HepG2 (cell line): ENCODE results near the gene PRPSAP1. TPM values are rescaled to one million over a fixed set of nuclear protein-coding genes. Genes with fewer than 3 reads are reported as not detected.

Source experiments
- EHMT2 ChIP-seq: fragments of 200-600 bp; sonication (generic); IDR thresholded peaks from 2 replicates; pipeline ENCODE4 v1.7.0; 2017; ENCODE audit warnings: antibody characterized with exemption, low read depth, low read length, borderline replicate concordance
- ETV6 ChIP-seq: sonication (generic); formaldehyde crosslinking; conservative IDR thresholded peaks from 2 replicates; pipeline ENCODE4 v1.4.0; 2020; ENCODE audit warnings: missing genetic modification reagents
- HDAC1 ChIP-seq: sonication (generic); formaldehyde crosslinking; IDR thresholded peaks from 2 replicates; pipeline ENCODE4 v1.5.1; 2020; ENCODE audit warnings: mild to moderate bottlenecking, missing genetic modification reagents
- HOXA5 ChIP-seq: sonication (generic); formaldehyde crosslinking; IDR thresholded peaks from 2 replicates; pipeline ENCODE4 v1.4.0; 2020; ENCODE audit warnings: missing genetic modification reagents
- KDM6A ChIP-seq: IDR thresholded peaks from 2 replicates; pipeline ENCODE4 v1.6.1; 2016; ENCODE audit warnings: low read depth
- KLF16 ChIP-seq, 2 experiments: sonication (generic) in 1 of 2; formaldehyde crosslinking in 1 of 2; IDR thresholded peaks; 2 replicates each; pipeline versions ENCODE4 v1.6.1 to v1.8.0; 2016 to 2023; ENCODE audit warnings: missing genetic modification reagents in 2 of 2, missing compliant biosample characterization in 1 of 2
- MZF1 ChIP-seq: sonication (generic); formaldehyde crosslinking; IDR thresholded peaks from 2 replicates; pipeline ENCODE4 v1.8.1; 2023; ENCODE audit warnings: mild to moderate bottlenecking, missing genetic modification reagents, borderline replicate concordance
- PHF5A ChIP-seq: IDR thresholded peaks from one replicate; pipeline ENCODE4 v1.6.1; 2018; ENCODE audit warnings: low read depth, missing genetic modification reagents; ENCODE audit not compliant: unreplicated experiment
- SMAD1 ChIP-seq: sonication (generic); formaldehyde crosslinking; IDR thresholded peaks from 2 replicates; pipeline ENCODE4 v1.4.0; 2020; ENCODE audit warnings: missing genetic modification reagents, low read depth, mild to moderate bottlenecking, borderline replicate concordance
- TGIF2 ChIP-seq: IDR thresholded peaks from 2 replicates; pipeline ENCODE4 v1.6.1; 2016; ENCODE audit warnings: control low read depth, missing compliant biosample characterization
- ZBTB7B ChIP-seq: sonication (generic); formaldehyde crosslinking; IDR thresholded peaks from 2 replicates; pipeline ENCODE4 v1.4.0; 2020; ENCODE audit warnings: missing genetic modification reagents
- ZNF550 ChIP-seq: sonication (generic); formaldehyde crosslinking; IDR thresholded peaks from 2 replicates; pipeline ENCODE4 v1.4.0; 2020; ENCODE audit warnings: mild to moderate bottlenecking, missing genetic modification reagents, borderline replicate concordance
- ZNF7 ChIP-seq: IDR thresholded peaks from 2 replicates; pipeline ENCODE4 v1.6.1; 2016; ENCODE audit warnings: missing biosample characterization, missing genetic modification reagents
- ZNF780A ChIP-seq: sonication (generic); formaldehyde crosslinking; IDR thresholded peaks from 2 replicates; pipeline ENCODE4 v1.8.0; 2022; ENCODE audit warnings: mild to moderate bottlenecking, missing genetic modification reagents, moderate library complexity
- polyA plus RNA-seq, 8 experiments: library from polyadenylated mRNA; depleted of rRNA in 3 of 8; stranded (reverse) in 7 of 8; unstranded in 1 of 8; fragments of >200 nt; fragmentation: Illumina TruSeq in 4 of 8; extraction: Trizol in 4 of 8; gene quantifications; 2 replicates each; pipeline versions ENCODE4 v1.2.1 to v1.2.3, GENCODE V29; 2011 to 2016; ENCODE audit warnings: low read depth in 4 of 8, missing spikeins in 1 of 8, mixed read lengths in 1 of 8; ENCODE audit not compliant: insufficient read depth in 1 of 8
- total RNA-seq, 5 experiments: library from RNA; depleted of rRNA; stranded (reverse); fragments of >200 nt; fragmentation: Illumina TruSeq; extraction: Trizol; gene quantifications; 2 replicates each; pipeline ENCODE4 v1.2.3, GENCODE V29; 2016; ENCODE audit warnings: low read depth in 1 of 5
- TF ChIP-seq, protein P1 (sequence below): IDR thresholded peaks from 2 replicates; pipeline ENCODE4 v1.6.1; 2016; ENCODE audit warnings: mild to moderate bottlenecking
- TF ChIP-seq, protein P2 (sequence below): sonication (generic); formaldehyde crosslinking; IDR thresholded peaks from 2 replicates; pipeline ENCODE4 v1.4.0; 2020; ENCODE audit warnings: missing genetic modification reagents
- TF ChIP-seq, protein P3 (sequence below): sonication (generic); formaldehyde crosslinking; conservative IDR thresholded peaks from 2 replicates; pipeline ENCODE4 v1.4.0; 2020; ENCODE audit warnings: missing genetic modification reagents
- TF ChIP-seq, protein P4 (sequence below), 2 experiments: sonication (generic) in 1 of 2; formaldehyde crosslinking in 1 of 2; IDR thresholded peaks; 2 replicates each; pipeline versions ENCODE4 v1.4.0 to v1.6.1; 2016 to 2020; ENCODE audit warnings: borderline replicate concordance in 1 of 2, low read depth in 1 of 2, mild to moderate bottlenecking in 1 of 2, missing genetic modification reagents in 1 of 2
- TF ChIP-seq, protein P5 (sequence below): sonication (generic); formaldehyde crosslinking; IDR thresholded peaks from 2 replicates; pipeline ENCODE4 v1.4.0; 2020; ENCODE audit warnings: missing genetic modification reagents

The PRPSAP1 gene
- total and polyA plus RNA-seq, 2 of the 13 experiments (the other 11 are each of a cell fraction or from before 2014, with no cell fraction given): 91.1 to 314 TPM

DNA sequence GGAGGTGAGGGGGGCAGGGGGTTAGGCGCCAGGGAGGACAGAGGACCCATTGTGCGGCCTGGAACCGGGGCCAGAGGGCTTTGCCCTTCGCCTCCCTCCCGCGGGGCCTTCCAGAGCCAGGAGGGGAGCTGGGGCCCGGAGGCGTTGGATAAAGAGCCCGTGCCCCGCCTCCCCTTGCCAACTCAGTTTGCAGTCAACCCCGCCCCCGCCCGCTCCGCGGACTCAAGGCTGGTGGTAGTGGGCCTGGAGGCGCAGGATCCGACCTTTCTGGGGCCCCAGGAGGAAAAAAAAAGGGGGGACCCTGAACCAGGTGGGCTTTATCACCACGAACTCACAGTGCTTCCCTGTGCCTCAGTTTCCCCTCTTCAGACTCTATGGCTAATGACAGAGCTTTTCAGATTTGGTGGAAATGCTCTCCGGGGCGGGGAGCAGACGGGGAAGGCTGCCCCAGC is 28.7 kb upstream of the PRPSAP1 start (continued):
- TF ChIP-seq, protein P1, sequence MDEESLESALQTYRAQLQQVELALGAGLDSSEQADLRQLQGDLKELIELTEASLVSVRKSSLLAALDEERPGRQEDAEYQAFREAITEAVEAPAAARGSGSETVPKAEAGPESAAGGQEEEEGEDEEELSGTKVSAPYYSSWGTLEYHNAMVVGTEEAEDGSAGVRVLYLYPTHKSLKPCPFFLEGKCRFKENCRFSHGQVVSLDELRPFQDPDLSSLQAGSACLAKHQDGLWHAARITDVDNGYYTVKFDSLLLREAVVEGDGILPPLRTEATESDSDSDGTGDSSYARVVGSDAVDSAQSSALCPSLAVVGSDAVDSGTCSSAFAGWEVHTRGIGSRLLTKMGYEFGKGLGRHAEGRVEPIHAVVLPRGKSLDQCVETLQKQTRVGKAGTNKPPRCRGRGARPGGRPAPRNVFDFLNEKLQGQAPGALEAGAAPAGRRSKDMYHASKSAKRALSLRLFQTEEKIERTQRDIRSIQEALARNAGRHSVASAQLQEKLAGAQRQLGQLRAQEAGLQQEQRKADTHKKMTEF (CRISPR knock-in tag): peak; percentile 86
- no peak; the same call in 1 of the 2 replicates for TF ChIP-seq HOXA5
- TF ChIP-seq KDM6A (CRISPR knock-in tag): peak; percentile 91
- TF ChIP-seq, protein P2, sequence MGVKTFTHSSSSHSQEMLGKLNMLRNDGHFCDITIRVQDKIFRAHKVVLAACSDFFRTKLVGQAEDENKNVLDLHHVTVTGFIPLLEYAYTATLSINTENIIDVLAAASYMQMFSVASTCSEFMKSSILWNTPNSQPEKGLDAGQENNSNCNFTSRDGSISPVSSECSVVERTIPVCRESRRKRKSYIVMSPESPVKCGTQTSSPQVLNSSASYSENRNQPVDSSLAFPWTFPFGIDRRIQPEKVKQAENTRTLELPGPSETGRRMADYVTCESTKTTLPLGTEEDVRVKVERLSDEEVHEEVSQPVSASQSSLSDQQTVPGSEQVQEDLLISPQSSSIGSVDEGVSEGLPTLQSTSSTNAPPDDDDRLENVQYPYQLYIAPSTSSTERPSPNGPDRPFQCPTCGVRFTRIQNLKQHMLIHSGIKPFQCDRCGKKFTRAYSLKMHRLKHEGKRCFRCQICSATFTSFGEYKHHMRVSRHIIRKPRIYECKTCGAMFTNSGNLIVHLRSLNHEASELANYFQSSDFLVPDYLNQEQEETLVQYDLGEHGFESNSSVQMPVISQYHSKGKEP: peak; percentile 32; the same call in 1 of the 2 replicates
- TF ChIP-seq ZNF7 (CRISPR knock-in tag): no peak
- TF ChIP-seq ETV6 (CRISPR knock-in tag): no peak
- no peak; the same call in 1 of the 2 replicates for TF ChIP-seq TGIF2 (CRISPR knock-in tag)
- TF ChIP-seq KLF16 (CRISPR knock-in tag; IDR thresholded peaks at IDR 0.05): no peak; a peak in 1 of 4 replicates
- TF ChIP-seq ZNF550 (CRISPR knock-in tag): no peak
- peak; percentile 92 for TF ChIP-seq ZBTB7B (CRISPR knock-in tag)
- TF ChIP-seq PHF5A (CRISPR knock-in tag): no peak
- TF ChIP-seq, protein P3, sequence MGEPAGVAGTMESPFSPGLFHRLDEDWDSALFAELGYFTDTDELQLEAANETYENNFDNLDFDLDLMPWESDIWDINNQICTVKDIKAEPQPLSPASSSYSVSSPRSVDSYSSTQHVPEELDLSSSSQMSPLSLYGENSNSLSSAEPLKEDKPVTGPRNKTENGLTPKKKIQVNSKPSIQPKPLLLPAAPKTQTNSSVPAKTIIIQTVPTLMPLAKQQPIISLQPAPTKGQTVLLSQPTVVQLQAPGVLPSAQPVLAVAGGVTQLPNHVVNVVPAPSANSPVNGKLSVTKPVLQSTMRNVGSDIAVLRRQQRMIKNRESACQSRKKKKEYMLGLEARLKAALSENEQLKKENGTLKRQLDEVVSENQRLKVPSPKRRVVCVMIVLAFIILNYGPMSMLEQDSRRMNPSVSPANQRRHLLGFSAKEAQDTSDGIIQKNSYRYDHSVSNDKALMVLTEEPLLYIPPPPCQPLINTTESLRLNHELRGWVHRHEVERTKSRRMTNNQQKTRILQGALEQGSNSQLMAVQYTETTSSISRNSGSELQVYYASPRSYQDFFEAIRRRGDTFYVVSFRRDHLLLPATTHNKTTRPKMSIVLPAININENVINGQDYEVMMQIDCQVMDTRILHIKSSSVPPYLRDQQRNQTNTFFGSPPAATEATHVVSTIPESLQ (CRISPR knock-in tag): no peak
- peak; percentile 93; the same call in 1 of the 2 replicates for TF ChIP-seq MZF1 (CRISPR knock-in tag)
- TF ChIP-seq ZNF780A: no peak
- no peak for TF ChIP-seq EHMT2
- TF ChIP-seq, protein P4, sequence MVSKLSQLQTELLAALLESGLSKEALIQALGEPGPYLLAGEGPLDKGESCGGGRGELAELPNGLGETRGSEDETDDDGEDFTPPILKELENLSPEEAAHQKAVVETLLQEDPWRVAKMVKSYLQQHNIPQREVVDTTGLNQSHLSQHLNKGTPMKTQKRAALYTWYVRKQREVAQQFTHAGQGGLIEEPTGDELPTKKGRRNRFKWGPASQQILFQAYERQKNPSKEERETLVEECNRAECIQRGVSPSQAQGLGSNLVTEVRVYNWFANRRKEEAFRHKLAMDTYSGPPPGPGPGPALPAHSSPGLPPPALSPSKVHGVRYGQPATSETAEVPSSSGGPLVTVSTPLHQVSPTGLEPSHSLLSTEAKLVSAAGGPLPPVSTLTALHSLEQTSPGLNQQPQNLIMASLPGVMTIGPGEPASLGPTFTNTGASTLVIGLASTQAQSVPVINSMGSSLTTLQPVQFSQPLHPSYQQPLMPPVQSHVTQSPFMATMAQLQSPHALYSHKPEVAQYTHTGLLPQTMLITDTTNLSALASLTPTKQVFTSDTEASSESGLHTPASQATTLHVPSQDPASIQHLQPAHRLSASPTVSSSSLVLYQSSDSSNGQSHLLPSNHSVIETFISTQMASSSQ (IDR thresholded peaks at IDR 0.05; ENCODE audit: low read depth): peak; percentile 60; the same call in 1 of the 2 replicates
- TF ChIP-seq, protein P4 (CRISPR knock-in tag; IDR thresholded peaks at IDR 0.05; ENCODE audit: borderline replicate concordance): peak; percentile 95
- 0 out of 2 replicates have a peak, but pooled peaks have one; percentile 59 for TF ChIP-seq HDAC1 (CRISPR knock-in tag)
- 0 out of 2 replicates have a peak, but pooled peaks have one; percentile 17 for TF ChIP-seq SMAD1 (CRISPR knock-in tag)
- TF ChIP-seq, protein P5, sequence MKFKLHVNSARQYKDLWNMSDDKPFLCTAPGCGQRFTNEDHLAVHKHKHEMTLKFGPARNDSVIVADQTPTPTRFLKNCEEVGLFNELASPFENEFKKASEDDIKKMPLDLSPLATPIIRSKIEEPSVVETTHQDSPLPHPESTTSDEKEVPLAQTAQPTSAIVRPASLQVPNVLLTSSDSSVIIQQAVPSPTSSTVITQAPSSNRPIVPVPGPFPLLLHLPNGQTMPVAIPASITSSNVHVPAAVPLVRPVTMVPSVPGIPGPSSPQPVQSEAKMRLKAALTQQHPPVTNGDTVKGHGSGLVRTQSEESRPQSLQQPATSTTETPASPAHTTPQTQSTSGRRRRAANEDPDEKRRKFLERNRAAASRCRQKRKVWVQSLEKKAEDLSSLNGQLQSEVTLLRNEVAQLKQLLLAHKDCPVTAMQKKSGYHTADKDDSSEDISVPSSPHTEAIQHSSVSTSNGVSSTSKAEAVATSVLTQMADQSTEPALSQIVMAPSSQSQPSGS (CRISPR knock-in tag): peak; percentile 81; the same call in 1 of the 2 replicates
